Activated CD8-positive, alpha-beta T cell treated with anti-CD3 and anti-CD28 coated beads, Interleukin-2, amount 10 ng/mL, durations not matched to agents 7 days and 5 days (primary cell): Measurements from ENCODE around the gene G6PC2. TPM values are rescaled to one million over a fixed set of nuclear protein-coding genes. Genes with fewer than 3 reads are reported as not detected.
"Not testable (repeated sequence)": the region's sequence is repeated elsewhere in the genome, so short reads cannot be mapped to it uniquely, and the experiment has no call there.

Experiments
- ATAC-seq: fragments of 150-1000 bp; cut with Tn5 transposase; one replicate; pipeline ENCODE4 v1.10.0; 2021; ENCODE audit warnings: moderate library complexity
- CTCF ChIA-PET: fragments of 350-600 bp; sonication (Branson Sonifier 250); formaldehyde crosslinking; loops from one replicate; lab custom pipeline; 2021; ENCODE audit warnings: antibody characterized with exemption; lab: Charles Lee
- POLR2A ChIA-PET: fragments of 350-600 bp; sonication (Branson Sonifier 250); formaldehyde crosslinking; loops from one replicate; lab custom pipeline; 2021; ENCODE audit warnings: antibody characterized with exemption; lab: Charles Lee
- DNase-seq: peaks from one replicate; pipeline ENCODE4 v3.0.0-alpha.2; 2020
- H3K27ac Mint-ChIP-seq: one replicate; pipeline ENCODE4 v1.8.0; 2021; ENCODE audit warnings: mild to moderate bottlenecking, mixed read lengths
- H3K27me3 Mint-ChIP-seq: one replicate; pipeline ENCODE4 v1.8.0; 2021; ENCODE audit warnings: low read depth, mixed read lengths
- H3K36me3 Mint-ChIP-seq: one replicate; pipeline ENCODE4 v1.8.0; 2021; ENCODE audit warnings: low read depth, mixed read lengths
- H3K4me1 Mint-ChIP-seq: one replicate; pipeline ENCODE4 v1.8.0; 2021; ENCODE audit warnings: low read depth, mixed read lengths
- H3K4me3 Mint-ChIP-seq: one replicate; pipeline ENCODE4 v1.8.0; 2021; ENCODE audit warnings: mild to moderate bottlenecking, mixed read lengths
- H3K9me3 Mint-ChIP-seq: one replicate; pipeline ENCODE4 v1.8.0; 2022; ENCODE audit warnings: mixed read lengths; ENCODE audit not compliant: insufficient read depth
- total RNA-seq, 2 experiments: library from RNA; stranded (reverse); gene quantifications; one replicate each; pipeline ENCODE4 v1.2.3, GENCODE V29; 2021

The G6PC2 gene, protein sequence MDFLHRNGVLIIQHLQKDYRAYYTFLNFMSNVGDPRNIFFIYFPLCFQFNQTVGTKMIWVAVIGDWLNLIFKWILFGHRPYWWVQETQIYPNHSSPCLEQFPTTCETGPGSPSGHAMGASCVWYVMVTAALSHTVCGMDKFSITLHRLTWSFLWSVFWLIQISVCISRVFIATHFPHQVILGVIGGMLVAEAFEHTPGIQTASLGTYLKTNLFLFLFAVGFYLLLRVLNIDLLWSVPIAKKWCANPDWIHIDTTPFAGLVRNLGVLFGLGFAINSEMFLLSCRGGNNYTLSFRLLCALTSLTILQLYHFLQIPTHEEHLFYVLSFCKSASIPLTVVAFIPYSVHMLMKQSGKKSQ
- total RNA-seq, result not detected

- Mint-ChIP-seq H3K4me1 (no peaks in the 10 kb centered on the region), H3K9me3 (no peaks in the 10 kb centered on the region), H3K27ac (no peak within 1 kb of the TSS), H3K4me3 (no peak within 1 kb of the TSS), H3K27me3 (peaks cover 35% of the 10 kb centered on the region), H3K36me3 (no peaks in the 10 kb centered on the region)
- ATAC-seq, result no peak
- POLR2A ChIA-PET, result no interaction called here
- CTCF ChIA-PET, result no interaction called here
- DNase-seq, result no peak
These were observed at the start of gene G6PC2 for GRCh38 chr2:168901003-168901402. G6PC2 (plus strand) TSS chr2:168901291; CDS start chr2:168901332, 41 bp downstream.

DNA sequence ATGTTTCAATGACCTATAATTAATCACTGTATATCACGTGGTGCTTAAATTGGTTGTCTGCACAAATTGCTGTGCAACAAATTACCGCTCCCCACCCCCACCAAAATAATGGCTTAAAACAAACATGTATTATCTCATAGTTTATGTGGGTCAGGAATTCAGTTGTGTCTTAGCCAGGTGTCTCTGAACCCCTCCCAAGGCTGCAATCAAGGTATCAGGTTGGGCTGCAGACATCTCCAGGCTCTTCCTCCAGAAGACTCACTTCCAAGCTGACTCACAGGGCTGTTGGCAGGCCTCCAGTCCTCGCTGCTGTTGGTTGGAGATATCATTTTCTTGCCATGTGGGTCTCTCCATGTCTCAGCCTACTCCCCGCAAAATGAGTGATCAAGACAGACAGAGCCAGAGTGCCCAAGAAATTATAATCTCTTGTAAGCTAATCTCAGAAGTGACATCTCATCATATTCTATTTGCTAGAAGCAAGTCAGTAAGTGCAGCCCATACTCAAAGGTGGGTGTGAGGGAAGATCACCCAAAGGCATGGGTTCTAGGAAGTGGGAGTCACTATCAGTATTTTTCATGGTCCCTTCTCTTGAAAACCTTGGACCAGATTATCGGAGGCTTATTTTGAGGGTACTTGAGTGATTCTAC, 49.3 kb upstream of the G6PC2 start:
- no peak for DNase-seq
- peaks cover 46% of the 10 kb centered on the region for H3K36me3 Mint-ChIP-seq
- H3K4me1 Mint-ChIP-seq, result no peaks in the 10 kb centered on the region
- H3K9me3 Mint-ChIP-seq, result no peaks in the 10 kb centered on the region
- no peak overlapping the region for H3K27ac Mint-ChIP-seq
- ChIA-PET POLR2A (no interaction called here), CTCF (no interaction called here)
- no peak for ATAC-seq
- H3K4me3 Mint-ChIP-seq, result no peak overlapping the region
- H3K27me3 Mint-ChIP-seq, result no peaks in the 10 kb centered on the region

- no peaks in the 10 kb centered on the region for H3K27me3 Mint-ChIP-seq
- H3K4me1 Mint-ChIP-seq, result no peaks in the 10 kb centered on the region
- ATAC-seq (no peak), DNase-seq (no peak)
- ChIA-PET POLR2A (no interaction called here), CTCF (no interaction called here)
- peaks cover 46% of the 10 kb centered on the region for H3K36me3 Mint-ChIP-seq
- no peaks in the 10 kb centered on the region for H3K9me3 Mint-ChIP-seq
- H3K27ac Mint-ChIP-seq, result no peak overlapping the region
- H3K4me3 Mint-ChIP-seq, result no peak overlapping the region
These were observed 48.6 kb upstream of the G6PC2 start for GRCh38 chr2:168852481-168852880.

- no peaks in the 10 kb centered on the region for H3K4me1 Mint-ChIP-seq
- DNase-seq (no peak), ATAC-seq (no peak)
- H3K9me3 Mint-ChIP-seq, result no peaks in the 10 kb centered on the region
- ChIA-PET POLR2A (no interaction called here), CTCF (no interaction called here)
- H3K4me3 Mint-ChIP-seq, result no peak overlapping the region
- H3K36me3 Mint-ChIP-seq, result peaks cover 51% of the 10 kb centered on the region
- no peak overlapping the region for H3K27ac Mint-ChIP-seq
- H3K27me3 Mint-ChIP-seq, result no peaks in the 10 kb centered on the region
These were observed 47.6 kb upstream of the G6PC2 start for GRCh38 chr2:168853471-168853870.

GRCh38 chr2:168854651-168855050, 46.4 kb upstream of the G6PC2 start:
- POLR2A ChIA-PET, result no interaction called here
- H3K27ac Mint-ChIP-seq, result no peak overlapping the region
- H3K36me3 Mint-ChIP-seq, result peaks cover 59% of the 10 kb centered on the region
- no peak for DNase-seq
- no peaks in the 10 kb centered on the region for H3K4me1 Mint-ChIP-seq
- CTCF ChIA-PET, result interaction anchor here (0.7 kb wide), 1 partner anchor 508 kb away, joined by 3 read pairs; no protein-coding TSS in a partner anchor
- no peak for ATAC-seq
- no peaks in the 10 kb centered on the region for H3K9me3 Mint-ChIP-seq
- no peaks in the 10 kb centered on the region for H3K27me3 Mint-ChIP-seq
- no peak overlapping the region for H3K4me3 Mint-ChIP-seq

GRCh38 chr2:168855601-168856000, 45.5 kb upstream of the G6PC2 start:
- CTCF ChIA-PET, result no interaction called here

DNA sequence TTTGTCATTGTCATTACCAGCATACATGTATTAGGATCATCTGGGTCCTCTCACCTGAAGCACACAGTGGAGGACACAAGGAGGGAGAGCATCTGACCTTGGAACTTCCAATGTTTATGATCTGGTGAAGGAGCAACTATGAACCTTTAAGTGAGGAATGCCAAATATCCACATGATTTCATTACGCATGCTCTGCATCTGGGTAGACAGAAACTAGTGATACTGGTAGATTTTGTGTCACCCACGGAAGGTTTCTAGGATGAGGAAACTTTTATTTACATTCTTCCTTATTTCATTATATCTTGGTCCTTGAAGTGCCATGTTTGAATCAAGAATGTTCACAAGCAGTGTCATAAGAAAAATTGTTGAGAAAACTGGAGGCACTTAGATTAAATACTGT, 42.9 kb upstream of the G6PC2 start:
- no peak overlapping the region for H3K27ac Mint-ChIP-seq
- H3K9me3 Mint-ChIP-seq, result no peaks in the 10 kb centered on the region
- ChIA-PET POLR2A (no interaction called here), CTCF (no interaction called here)
- ATAC-seq (no peak), DNase-seq (no peak)
- no peak overlapping the region for H3K4me3 Mint-ChIP-seq
- no peaks in the 10 kb centered on the region for H3K4me1 Mint-ChIP-seq
- H3K36me3 Mint-ChIP-seq, result peaks cover 59% of the 10 kb centered on the region
- H3K27me3 Mint-ChIP-seq, result no peaks in the 10 kb centered on the region

More at GRCh38 chr2:168855601-168856000, 45.5 kb upstream of the G6PC2 start:
- DNase-seq (no peak), ATAC-seq (no peak)
- Mint-ChIP-seq H3K27ac (no peak overlapping the region), H3K36me3 (peaks cover 62% of the 10 kb centered on the region), H3K9me3 (no peaks in the 10 kb centered on the region), H3K4me3 (no peak overlapping the region), H3K27me3 (no peaks in the 10 kb centered on the region), H3K4me1 (no peaks in the 10 kb centered on the region)
- POLR2A ChIA-PET, result no interaction called here

DNA sequence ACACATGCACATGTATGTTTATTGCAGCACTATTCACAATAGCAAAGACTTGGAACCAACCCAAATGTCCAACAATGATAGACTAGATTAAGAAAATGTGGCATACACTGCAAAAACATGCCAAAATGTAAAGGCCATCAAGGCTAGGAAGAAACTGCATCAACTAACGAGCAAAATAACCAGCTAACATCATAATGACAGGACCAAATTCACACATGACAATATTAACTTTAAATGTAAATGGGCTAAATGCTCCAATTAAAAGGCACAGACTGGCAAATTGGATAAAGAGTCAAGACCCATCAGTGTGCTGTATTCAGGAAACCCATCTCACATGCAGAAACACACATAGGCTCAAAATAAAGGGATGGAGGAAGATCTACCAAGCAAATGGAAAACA, 33.9 kb upstream of the G6PC2 start:
- H3K4me3 Mint-ChIP-seq, ATAC-seq, DNase-seq, H3K27me3 Mint-ChIP-seq, H3K9me3 Mint-ChIP-seq, POLR2A ChIA-PET, CTCF ChIA-PET, H3K4me1 Mint-ChIP-seq, H3K27ac Mint-ChIP-seq: not testable (repeated sequence)
- peaks cover 70% of the 10 kb centered on the region for H3K36me3 Mint-ChIP-seq

DNA sequence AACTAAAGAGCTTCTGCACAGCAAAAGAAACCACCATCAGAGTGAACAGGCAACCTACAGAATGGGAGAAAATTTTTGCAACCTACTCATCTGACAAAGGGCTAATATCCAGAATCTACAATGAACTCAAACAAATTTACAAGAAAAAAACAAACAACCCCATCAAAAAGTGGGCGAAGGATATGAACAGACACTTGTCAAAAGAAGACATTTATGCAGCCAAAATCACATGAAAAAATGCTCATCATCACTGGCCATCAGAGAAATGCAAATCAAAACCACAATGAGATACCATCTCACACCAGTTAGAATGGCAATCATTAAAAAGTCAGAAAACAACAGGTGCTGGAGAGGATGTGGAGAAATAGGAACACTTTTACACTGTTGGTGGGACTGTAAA, 30.7 kb upstream of the G6PC2 start:
- not testable (repeated sequence) for H3K9me3 Mint-ChIP-seq, ATAC-seq

DNA sequence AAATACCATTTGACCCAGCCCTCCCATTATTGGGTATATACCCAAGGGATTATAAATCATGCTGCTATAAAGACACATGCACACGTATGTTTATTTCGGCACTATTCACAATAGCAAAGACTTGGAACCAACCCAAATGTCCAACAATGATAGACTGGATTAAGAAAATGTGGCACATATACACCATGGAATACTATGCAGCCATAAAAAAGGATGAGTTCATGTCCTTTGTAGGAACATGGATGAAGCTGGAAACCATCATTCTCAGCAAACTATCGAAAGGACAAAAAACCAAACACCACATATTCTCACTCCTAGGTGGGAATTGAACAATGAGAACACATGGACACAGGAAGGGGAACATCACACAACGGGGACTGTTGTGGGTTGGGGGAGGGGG, 30.3 kb upstream of the G6PC2 start:
- H3K27me3 Mint-ChIP-seq, POLR2A ChIA-PET, CTCF ChIA-PET, H3K27ac Mint-ChIP-seq, H3K4me1 Mint-ChIP-seq, H3K4me3 Mint-ChIP-seq, ATAC-seq, DNase-seq, H3K9me3 Mint-ChIP-seq: not testable (repeated sequence)
- H3K36me3 Mint-ChIP-seq, result peaks cover 70% of the 10 kb centered on the region

More for the DNA sequence above, 30.7 kb upstream of the G6PC2 start:
- H3K27me3 Mint-ChIP-seq, DNase-seq, POLR2A ChIA-PET, H3K4me1 Mint-ChIP-seq, H3K27ac Mint-ChIP-seq, CTCF ChIA-PET, H3K4me3 Mint-ChIP-seq: not testable (repeated sequence)
- peaks cover 72% of the 10 kb centered on the region for H3K36me3 Mint-ChIP-seq

DNA sequence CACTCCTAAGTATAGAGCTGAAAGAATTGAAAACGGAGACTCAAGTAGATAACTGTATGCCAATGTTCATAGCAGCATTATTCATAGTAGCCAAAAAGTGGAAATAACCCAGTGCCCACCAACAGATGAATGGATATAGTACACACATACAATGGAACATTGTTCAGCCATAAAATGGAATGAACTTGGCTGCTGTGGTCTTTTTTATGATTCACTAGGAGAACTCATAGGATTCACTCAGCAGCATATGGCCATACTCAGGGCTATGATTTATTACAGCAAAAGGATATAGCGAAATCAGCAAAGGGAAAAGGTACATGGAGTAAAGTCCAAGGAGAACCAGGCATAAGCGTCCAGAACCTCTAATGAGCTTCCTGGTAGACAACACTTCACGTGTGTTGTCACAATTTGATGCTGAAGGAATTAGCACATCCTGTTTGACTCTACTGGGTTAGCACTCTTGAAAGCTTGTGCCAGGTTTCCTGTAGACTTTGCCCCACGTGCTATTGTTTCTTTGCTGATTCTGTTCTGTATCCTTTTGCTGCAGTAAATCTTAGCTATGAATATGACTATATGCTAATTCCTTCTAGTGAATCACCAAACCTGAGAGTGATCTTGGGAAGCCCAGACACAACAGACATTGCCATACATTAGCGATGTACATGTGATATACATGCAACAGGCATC, 26.6 kb upstream of the G6PC2 start:
- ATAC-seq (no peak), DNase-seq (no peak)
- Mint-ChIP-seq H3K9me3 (peaks cover 4% of the 10 kb centered on the region), H3K27ac (no peak overlapping the region), H3K4me1 (no peaks in the 10 kb centered on the region), H3K4me3 (no peak overlapping the region), H3K36me3 (peaks cover 56% of the 10 kb centered on the region), H3K27me3 (no peaks in the 10 kb centered on the region)
- ChIA-PET POLR2A (interaction anchor here (0.8 kb wide), 1 partner anchor 422 kb away, joined by 3 read pairs; no protein-coding TSS in a partner anchor), CTCF (interaction anchor here (1.3 kb wide), 1 partner anchor 527 kb away, joined by 3 read pairs; no protein-coding TSS in a partner anchor)

DNA sequence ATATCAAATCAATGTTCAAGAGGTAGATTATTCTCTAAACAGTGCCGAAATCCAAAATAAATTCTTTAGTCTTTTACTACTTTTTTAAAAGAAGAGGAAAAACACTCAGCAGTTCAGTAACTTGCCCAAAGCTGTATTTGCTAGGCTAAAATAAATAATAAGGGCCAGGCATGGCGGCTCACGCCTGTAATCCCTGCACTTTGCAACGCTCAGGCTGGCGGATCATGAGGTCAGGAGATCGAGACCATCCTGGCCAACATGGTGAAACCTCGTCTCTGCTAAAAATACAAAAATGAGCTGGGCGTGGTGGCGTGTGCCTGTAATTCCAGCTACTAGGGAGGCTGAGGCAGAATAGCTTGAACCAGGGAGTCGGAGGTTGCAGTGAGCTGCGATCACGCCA, 18.9 kb upstream of the G6PC2 start:
- H3K36me3 Mint-ChIP-seq, result peaks cover 47% of the 10 kb centered on the region
- H3K4me3 Mint-ChIP-seq, H3K27ac Mint-ChIP-seq, DNase-seq, POLR2A ChIA-PET, H3K27me3 Mint-ChIP-seq, H3K9me3 Mint-ChIP-seq, ATAC-seq, CTCF ChIA-PET: not testable (repeated sequence)
- peaks cover 12% of the 10 kb centered on the region for H3K4me1 Mint-ChIP-seq
